KMS-11 (cell line): ENCODE data around the gene SHB.
"Not testable (repeated sequence)": the region's sequence is repeated elsewhere in the genome, so short reads cannot be mapped to it uniquely, and the experiment has no call there.

Experiments
- H2AFZ ChIP-seq: fragments of 200-600 bp; sonication (generic); 2 replicates; pipeline ENCODE4 v1.6.1; 2016; ENCODE audit warnings: antibody characterized with exemption, mixed run types, low read depth
- H3K27ac ChIP-seq: fragments of 200-600 bp; sonication (generic); 2 replicates; pipeline ENCODE4 v1.6.1; 2016; ENCODE audit warnings: mild to moderate bottlenecking, mixed run types
- H3K27me3 ChIP-seq: fragments of 200-600 bp; sonication (generic); 2 replicates; pipeline ENCODE4 v1.6.1; 2017; ENCODE audit warnings: mild to moderate bottlenecking, low read depth, mixed run types, moderate library complexity; ENCODE audit not compliant: insufficient read depth
- H3K36me3 ChIP-seq: fragments of 200-600 bp; sonication (generic); 2 replicates; pipeline ENCODE4 v1.6.1; 2017; ENCODE audit warnings: mild to moderate bottlenecking, mixed run types; ENCODE audit not compliant: insufficient read depth
- H3K4me1 ChIP-seq: fragments of 200-600 bp; sonication (generic); 2 replicates; pipeline ENCODE4 v1.6.1; 2016; ENCODE audit warnings: mild to moderate bottlenecking, low read depth, mixed run types; ENCODE audit not compliant: poor library complexity, severe bottlenecking
- H3K4me2 ChIP-seq: fragments of 200-600 bp; sonication (generic); 2 replicates; pipeline ENCODE4 v1.7.0; 2016; ENCODE audit warnings: mild to moderate bottlenecking, mixed run types
- H3K4me3 ChIP-seq: fragments of 200-600 bp; sonication (generic); IDR thresholded peaks from 2 replicates; pipeline ENCODE4 v1.6.1; 2017; ENCODE audit warnings: low read depth, low read length, mixed read lengths; ENCODE audit not compliant: insufficient read depth
- H3K79me2 ChIP-seq: fragments of 200-600 bp; sonication (generic); 2 replicates; pipeline ENCODE4 v1.6.1; 2016; ENCODE audit warnings: low read depth, mixed run types; ENCODE audit not compliant: insufficient read depth
- H3K9ac ChIP-seq: fragments of 200-600 bp; sonication (generic); 2 replicates; pipeline ENCODE4 v1.6.1; 2016; ENCODE audit warnings: mild to moderate bottlenecking, mixed run types
- H4K20me1 ChIP-seq: fragments of 200-600 bp; sonication (generic); 2 replicates; pipeline ENCODE4 v1.6.1; 2016; ENCODE audit warnings: mild to moderate bottlenecking, mixed run types; ENCODE audit not compliant: insufficient read depth
- CTCF ChIP-seq: fragments of 200-600 bp; sonication (generic); conservative IDR thresholded peaks from 2 replicates; pipeline ENCODE4 v1.6.1; 2017; ENCODE audit warnings: low read depth, mild to moderate bottlenecking, antibody characterized with exemption, low read length, moderate library complexity, mixed read lengths

Gene SHB

GRCh38 chr9:37911271-37911681, 157.8 kb downstream of the SHB start:
- Histone ChIP-seq H3K4me1 (no peaks in the 10 kb centered on the region), H3K79me2 (no peaks in the 10 kb centered on the region), H4K20me1 (no peaks in the 10 kb centered on the region), H2AFZ (no peak overlapping the region), H3K4me3 (no peak overlapping the region), H3K36me3 (no peaks in the 10 kb centered on the region), H3K9ac (no peak overlapping the region), H3K27me3 (no peaks in the 10 kb centered on the region), H3K27ac (no peak overlapping the region), H3K4me2 (no peak overlapping the region)
- TF ChIP-seq CTCF: no peak

GRCh38 chr9:37910271-37910670, 158.8 kb downstream of the SHB start:
- no peaks in the 10 kb centered on the region for H4K20me1 ChIP-seq
- H3K4me1 ChIP-seq: no peaks in the 10 kb centered on the region
- TF ChIP-seq CTCF: no peak
- H3K27me3 ChIP-seq: no peaks in the 10 kb centered on the region
- no peaks in the 10 kb centered on the region for H3K36me3 ChIP-seq
- H2AFZ ChIP-seq: no peak overlapping the region
- H3K27ac ChIP-seq: no peak overlapping the region
- no peak overlapping the region for H3K4me3 ChIP-seq
- no peak overlapping the region for H3K9ac ChIP-seq
- no peak overlapping the region for H3K4me2 ChIP-seq
- H3K79me2 ChIP-seq: no peaks in the 10 kb centered on the region

- not testable (repeated sequence) for H3K27ac ChIP-seq, H3K4me1 ChIP-seq, H3K27me3 ChIP-seq, H3K4me3 ChIP-seq, H3K9ac ChIP-seq, H3K36me3 ChIP-seq, H3K79me2 ChIP-seq, H3K4me2 ChIP-seq, H2AFZ ChIP-seq, H4K20me1 ChIP-seq
Measured at GRCh38 chr9:37909836-37910235, 159.2 kb downstream of the SHB start.

DNA sequence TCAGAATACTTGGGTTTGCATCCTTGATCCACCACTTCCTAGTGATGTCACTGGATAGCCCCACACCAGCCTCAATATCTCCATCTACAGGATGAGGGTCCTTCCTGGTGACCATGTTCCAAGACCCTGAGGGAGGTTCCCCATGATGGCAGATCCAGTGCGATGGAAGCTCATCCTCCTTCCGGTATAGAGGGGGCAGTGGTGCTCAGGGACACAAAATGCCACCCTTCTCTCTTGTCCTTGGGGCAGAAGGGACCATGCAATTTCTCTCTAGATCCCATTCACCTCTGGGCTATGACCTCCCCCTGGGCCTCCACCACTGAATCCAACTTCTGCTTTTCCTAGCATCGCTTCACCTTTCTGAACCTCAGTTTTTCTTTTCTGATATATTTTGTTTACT, 159.7 kb downstream of the SHB start:
- Histone ChIP-seq H3K79me2 (no peaks in the 10 kb centered on the region), H3K4me3 (no peak overlapping the region), H2AFZ (no peak overlapping the region), H3K4me2 (no peak overlapping the region), H4K20me1 (no peaks in the 10 kb centered on the region), H3K27me3 (no peaks in the 10 kb centered on the region), H3K27ac (no peak overlapping the region), H3K36me3 (no peaks in the 10 kb centered on the region), H3K9ac (no peak overlapping the region), H3K4me1 (no peaks in the 10 kb centered on the region)
- TF ChIP-seq CTCF: no peak

DNA sequence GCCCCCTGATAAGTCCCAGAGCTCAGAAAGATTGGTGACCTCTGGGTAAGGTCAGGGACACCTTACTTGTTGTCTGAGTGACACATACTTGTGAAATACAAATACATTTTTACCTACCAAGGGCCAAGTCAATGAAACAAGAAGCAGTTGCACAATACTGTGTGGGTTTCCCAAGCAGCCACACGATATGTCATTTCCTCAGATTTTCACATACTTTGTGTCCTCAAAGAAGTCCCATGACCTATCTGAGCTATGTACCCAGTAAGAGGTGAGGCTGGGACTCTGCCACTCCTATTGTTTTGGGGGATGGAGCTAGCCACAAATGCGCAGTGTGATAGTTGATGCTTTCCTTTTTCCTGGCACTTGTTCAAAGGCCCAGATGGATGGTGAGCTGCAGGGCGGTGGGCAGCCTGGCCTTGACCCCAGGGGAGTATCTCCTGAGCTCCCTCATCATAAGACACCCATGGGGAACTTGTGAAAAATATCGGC, 160.3 kb downstream of the SHB start:
- Histone ChIP-seq H3K9ac (no peak overlapping the region), H2AFZ (no peak overlapping the region), H4K20me1 (no peaks in the 10 kb centered on the region), H3K79me2 (no peaks in the 10 kb centered on the region), H3K4me1 (no peaks in the 10 kb centered on the region), H3K36me3 (no peaks in the 10 kb centered on the region), H3K4me2 (no peak overlapping the region), H3K27ac (no peak overlapping the region), H3K4me3 (no peak overlapping the region), H3K27me3 (no peaks in the 10 kb centered on the region)
- no peak for TF ChIP-seq CTCF
